Limb (tissue), 2 donors: ENCODE measurements around the gene SARS2.
"Not testable (repeated sequence)": the region's sequence is repeated elsewhere in the genome, so short reads cannot be mapped to it uniquely, and the experiment has no call there.

Experiments used
- DNase-seq, 2 donors: peaks; one replicate each; pipeline ENCODE4 v3.0.0-alpha.2; 2016; ENCODE audit errors: extremely low spot score in 2 of 2

Gene SARS2

DNA sequence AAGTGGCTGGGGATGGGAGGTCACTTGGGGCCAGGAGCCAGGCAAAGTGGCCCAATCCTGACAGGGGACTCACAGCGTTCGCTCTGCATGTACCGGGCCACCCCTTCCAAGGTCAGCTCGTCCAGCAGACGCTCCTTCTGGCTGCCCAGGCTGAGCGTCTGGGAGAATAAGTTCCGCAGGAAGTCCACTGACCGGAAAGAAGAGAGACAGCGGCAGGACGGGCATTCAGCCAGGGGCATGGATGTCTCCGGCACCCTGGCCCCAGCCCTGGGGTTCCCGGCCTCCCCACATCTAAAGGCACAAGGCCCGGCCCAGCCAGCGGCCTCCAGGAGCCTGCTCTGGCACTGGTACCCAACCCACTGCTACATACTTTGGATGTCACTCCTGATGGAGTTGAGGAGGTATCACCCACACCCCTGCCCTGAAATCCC is 37.2 kb downstream of the SARS2 start:
- DNase-seq = no peak

DNA sequence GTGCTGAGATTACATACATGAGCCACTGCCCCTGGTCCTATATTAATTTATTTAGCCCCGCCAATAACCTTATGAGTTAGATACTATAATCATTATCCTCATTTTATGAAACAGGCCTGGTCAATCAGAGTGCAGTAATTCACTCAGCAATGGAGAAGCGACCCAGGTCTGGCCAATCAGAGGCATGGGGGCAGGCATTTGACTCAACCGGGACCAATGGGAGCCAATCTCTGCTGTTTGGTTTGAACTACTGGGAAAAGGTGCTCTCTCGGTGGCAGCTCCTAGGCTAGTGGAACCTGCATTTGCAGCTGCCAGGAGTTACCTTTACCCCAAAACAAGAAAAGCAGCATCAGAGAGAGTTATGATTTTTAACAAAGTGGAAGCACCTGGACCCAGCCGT is 37.7 kb downstream of the SARS2 start:
- no peak for DNase-seq

DNA sequence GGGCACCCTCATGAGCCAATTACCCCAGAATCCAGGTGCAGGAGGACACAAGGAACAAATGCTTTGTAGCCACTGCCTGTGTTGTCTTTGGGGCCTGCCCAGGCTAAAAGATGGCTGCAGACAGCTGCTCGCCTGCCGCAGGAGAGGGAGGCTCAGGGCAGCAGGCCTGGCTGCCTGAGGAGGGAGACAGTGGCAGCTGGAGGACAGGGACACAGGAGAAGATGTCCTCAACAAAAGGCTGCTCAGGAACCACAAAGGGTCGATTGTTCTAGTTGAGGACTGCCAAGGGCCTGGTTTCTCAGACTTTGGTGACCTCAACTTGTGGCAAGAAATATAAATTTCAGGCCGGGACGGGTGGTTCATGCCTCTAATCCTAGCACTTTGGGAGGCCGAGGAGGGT is 38.8 kb downstream of the SARS2 start:
- no peak for DNase-seq

DNA sequence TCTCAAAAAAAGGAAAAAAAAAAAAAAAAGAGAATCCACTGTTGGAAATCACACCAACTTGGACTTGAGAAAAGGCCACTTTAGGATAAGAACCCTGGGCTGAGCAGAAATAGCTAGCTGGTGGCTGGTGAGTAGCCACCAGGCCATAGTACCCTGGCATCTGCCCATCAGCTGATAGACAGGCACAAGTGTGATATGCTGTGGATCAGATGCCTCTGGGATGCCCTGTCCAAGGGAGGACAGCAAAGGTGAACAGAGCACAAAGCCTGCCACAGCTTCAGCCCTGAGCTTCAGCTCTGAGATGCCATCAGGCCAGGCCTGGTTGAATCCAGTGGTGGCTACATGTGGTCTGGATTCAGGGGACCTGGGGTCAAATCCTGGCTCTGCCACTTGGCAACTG is 39.9 kb downstream of the SARS2 start:
- no peak for DNase-seq

DNA sequence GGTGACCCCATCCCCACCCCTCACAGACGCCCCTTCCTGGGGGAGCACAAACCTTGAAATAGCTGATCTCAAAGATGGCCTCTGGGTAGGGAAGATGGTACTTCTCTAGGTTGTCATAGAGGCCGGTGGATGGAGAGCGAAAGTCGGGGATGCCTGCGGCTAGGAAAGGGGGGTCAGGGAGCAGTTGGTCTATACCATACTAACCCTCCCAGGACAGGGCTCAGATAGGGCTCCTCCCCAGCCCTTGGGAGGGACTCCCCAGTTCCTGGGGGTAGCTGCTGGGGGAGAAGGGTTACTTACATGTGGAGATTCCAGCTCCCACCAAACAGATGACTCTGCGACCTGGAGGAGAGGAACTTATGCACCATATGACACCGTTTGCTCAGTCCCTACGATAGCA is 40.8 kb downstream of the SARS2 start:
- no peak for DNase-seq

DNA sequence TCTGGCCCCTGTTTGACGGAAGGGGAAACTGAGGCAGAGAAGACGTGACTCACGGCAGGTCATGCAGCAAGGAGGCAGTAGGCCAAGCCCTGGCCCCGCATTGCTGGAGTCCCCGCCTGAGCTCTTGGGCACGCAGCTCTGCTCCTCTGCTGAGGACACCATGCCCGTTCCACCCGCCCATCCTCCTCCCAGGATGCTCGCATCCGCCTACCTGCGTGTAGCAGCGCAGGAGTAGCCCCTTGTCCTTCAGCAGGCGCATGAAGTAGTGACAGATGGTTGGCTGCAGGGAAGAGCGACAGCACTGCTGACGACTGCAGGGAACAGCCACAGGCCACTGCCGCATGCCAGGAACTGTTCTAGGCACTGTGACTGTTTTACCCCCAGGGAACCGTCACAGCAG is 41.7 kb downstream of the SARS2 start:
- no peak for DNase-seq

DNA sequence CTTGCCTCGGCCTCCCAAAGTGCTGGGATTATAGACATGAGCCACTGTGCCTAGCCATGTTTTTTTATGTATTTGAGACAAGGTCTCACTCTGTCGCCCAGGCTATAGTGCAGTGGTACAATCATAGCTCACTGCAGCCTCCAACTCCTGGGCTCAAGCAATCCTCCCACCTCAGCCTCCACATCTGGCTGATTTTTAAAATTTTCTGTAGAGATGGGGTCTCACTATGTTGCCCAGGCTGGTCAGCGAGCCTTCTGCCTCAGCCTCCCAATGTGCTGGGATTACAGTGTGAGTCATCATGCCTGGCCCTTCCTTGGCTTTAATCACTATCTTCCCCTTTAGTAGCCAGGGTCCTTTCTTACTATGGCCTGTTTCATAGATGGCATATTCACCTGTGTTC is 45.9 kb downstream of the SARS2 start:
- not testable (repeated sequence) for DNase-seq

DNA sequence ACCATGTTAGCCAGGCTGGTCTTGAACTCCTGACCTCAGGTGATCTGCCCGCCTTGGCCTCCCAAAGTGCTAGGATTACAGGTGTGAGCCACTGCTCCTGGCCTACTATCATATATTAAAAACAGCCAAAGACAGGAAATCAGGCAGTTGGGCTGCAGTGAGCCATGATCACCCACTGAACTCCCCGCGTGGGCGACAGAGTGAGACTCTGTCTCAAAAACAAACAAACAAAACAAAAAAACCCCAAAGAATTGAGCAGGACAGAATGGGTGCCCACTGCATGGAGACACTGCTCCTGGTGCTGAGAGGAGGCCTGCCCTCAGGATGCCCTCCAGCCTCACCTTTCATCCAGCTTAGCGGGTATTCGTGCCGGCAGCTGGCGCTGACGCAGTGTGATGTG is 47.3 kb downstream of the SARS2 start:
- DNase-seq = no peak

DNA sequence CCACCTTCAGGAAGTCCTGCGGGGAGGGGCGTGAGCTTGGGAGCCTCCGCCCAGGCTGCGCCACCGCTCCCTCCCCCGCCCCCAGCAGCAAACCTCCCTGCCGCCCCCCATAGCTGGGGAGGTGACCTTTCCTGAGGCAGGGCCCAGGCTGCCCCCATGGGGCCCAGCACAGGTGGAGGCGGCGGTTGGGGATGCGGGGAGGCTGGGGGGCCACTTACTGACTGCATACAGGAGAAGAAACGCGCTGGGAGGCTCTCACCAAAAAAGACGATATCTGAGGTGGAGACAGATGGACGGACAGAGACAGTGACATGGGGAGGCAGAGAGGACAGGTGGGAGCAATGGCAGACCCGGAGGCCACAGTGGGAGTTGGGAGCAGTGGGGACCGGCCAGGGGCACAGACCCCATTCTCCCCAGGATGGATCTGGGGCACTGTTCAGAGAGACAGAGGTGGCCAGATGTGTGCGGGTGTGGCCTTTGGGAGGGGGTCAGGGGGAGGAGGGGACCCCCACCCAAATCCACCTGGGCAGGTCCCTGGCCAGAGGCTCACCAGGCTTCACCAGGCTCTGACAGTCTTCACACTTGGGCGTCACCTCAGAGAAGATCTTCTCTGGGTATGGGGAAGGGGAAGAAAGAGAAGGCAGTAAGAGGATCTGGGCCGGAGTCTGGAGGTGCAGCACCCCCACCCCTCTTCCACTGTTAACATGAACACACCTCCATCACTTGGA is 49.5 kb downstream of the SARS2 start:
- no peak for DNase-seq

DNA sequence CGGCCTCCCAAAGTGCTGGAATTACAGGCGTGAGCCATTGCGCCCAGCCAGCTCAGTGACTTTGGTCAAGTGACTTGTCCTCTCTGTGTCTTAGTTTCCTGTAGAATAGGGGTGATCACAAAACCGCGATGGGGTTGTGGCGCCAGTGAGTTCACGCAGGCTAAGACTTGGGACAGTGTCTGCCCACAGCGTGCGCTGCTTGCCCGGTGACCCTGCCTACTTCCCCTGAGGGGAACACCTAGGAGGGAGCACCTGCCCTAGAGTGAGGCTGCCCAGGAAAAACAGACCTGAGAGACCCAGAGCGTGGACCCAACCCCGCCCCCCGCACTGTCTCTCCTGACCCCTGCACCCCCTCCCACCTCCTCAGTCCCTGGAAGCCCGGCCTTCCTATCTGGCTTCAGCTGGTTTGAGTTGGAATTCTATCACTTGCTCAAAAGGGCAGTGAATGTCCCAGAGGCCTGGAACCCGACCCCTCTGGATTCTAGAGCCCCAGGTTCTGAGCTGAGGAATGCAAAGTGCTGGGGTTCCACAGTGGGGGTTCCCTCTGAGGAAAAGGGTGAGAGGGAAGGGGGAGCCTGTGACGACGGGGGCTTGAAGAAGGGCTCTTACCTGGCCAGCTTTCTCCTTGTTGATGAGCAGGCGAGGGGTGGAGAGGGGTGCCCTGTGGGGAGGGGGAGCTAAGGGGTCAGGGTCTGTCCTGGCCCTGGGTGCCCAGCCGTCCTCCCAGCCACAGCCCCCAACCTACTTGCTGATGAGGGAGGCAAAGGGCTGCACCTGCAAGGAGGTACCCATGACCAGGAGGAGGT is 50.3 kb downstream of the SARS2 start:
- DNase-seq = no peak

DNA sequence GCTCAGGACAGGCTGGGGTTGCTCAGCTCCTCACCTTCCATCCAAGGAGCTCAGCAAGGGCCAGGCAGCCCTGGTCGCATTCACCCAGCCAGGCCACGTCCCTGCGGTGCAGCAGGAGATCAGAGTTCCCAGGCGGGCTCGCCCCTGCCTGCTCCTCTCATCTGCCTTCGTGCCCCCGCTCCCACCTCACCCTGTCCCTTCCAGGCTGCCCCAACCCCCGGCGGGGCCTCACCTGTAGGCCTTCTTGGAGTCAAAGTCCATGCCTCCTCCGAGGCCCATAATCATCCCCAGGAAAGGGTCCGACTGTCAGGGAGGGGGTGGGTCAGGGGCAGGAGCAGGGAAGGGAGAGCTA is 51.2 kb downstream of the SARS2 start:
- DNase-seq = no peak

DNA sequence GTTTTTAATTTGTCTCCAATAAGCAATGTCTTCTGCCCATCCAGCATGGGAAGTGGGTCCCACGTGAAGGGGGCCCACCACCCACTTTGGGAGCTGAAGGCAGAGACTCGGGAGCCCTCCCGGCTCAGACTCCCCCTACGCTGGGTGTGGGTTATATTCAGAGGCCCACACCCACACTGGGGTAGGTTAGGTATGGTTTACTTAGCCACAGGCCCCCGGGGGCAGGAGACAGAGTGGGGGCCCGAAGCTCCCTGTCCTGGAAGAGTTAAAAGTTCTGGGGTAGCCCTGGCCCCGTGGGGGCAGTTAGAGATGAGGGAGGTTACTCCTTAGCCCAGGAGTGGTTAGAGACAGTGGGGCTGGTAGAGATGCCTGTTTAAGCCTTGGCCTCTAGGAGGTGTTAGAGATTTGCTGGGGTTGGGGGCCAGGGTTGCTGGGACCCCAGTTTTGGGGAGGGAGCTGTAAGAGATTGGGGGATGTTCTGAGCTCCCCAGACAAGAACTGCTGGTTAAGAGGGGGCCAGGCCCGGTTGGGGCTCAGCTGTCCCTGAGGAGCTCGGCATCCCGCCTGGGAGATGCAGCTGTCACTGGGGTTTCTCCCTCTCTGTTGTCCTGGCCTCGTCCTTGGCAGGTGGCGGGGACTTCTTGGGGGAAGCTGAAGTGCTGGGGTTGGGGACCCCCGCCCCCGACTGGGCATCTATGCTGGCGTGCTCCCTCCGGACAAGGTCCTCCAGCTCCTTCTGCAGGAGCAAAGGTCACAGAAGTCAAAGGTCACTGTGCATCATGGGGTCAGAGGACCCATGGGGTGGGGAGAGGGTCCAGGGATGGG is 51.8 kb downstream of the SARS2 start:
- no peak for DNase-seq

DNA sequence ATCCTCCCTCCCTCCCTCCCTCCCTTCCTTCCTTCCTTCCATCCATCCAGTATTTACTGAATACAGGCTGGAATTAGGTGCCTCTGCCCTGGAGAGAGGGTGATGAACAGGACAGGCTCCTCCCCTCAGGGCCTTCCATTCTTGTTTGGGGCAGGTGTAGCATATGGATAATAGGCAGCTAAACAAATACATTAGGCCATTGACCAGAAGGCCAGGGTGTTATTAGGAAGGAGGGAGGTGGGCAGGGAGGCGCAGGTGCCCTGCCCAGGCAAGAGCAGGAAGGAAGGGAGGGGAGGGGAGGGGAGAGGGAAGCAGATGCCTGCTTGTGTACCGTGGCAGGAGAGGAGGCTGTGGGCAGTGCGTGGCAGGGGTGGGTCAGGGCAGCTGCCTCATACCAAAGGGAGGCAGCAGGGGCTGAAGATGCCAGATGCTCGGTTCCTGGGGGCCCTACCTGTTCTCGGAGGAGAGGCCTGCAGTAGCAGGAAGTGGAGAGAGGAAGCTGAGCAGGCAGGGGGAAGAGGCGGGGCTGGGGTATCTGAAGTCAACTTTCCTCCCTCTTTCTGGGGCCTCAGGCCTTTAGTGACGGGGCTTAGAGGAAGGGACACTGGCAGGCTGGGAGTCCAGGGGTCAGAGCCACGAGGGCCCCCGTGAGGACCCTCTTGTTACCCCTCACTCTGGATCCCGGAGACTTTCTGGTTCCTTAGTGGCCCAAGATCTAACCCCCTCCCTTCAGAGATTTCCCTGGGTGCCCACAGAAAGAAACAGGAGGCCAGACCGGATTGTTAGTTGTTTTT is 52.6 kb downstream of the SARS2 start, which contains the start of gene RINL:
Gene RINL (minus strand): TSS at position 495 of the 794 bp plus-strand sequence. CDS start 1,533 bp downstream, outside the sequence.
- no peak for DNase-seq

DNA sequence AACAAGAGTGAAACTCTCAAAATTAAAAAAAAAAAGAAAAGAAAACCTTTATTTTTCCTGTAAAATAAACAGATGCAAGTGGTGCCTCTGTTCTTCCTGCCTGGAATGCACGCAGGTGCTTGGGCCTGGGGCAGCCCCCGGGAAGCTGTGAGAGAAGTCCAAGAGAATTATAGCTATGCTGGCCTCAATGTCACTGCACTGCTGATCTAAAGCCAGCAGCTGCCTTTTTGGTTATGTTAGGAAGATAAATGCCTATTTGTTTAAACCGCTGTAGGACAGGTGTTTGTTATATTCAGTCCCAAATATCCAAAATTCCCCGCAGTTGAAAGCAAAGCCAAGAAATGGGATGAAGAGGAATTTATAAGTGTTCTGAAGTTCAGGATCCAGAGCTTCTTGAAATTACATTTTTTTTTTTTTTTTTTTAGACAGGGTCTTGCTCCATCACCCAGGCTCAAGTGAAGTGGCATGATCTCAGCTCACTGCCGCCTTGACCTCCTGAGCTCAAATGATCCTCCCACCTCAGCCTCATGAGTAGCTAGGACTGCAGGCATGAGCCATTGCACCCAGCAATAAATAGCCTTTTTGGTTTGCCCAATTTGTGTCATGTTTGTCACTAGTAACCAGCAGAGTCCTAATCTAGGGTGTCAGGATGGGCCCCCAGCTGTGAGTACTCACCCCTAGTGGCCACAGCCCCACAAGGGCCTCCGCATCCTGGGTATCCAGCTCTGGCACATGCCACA is 54.7 kb downstream of the SARS2 start:
- no peak for DNase-seq

DNA sequence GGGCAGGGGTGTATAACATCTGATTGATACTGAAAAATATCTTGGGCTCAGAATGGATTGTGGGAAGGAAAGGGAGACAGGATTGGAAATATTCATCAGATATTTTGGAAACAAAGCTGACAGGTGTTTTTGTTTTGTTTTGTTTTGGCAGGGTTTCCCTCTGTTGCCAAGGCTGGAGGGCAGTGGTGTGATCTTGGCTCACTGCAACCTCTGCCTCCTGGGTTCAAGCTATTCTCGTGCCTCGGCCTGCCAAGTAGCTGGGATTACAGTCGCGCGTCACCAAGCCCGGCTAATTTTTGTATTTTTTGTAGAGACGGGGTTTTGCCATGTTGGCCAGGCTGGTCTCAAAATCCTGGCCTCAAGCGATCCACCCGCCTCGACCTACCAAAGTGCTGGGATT is 57.2 kb downstream of the SARS2 start:
- DNase-seq = not testable (repeated sequence)

DNA sequence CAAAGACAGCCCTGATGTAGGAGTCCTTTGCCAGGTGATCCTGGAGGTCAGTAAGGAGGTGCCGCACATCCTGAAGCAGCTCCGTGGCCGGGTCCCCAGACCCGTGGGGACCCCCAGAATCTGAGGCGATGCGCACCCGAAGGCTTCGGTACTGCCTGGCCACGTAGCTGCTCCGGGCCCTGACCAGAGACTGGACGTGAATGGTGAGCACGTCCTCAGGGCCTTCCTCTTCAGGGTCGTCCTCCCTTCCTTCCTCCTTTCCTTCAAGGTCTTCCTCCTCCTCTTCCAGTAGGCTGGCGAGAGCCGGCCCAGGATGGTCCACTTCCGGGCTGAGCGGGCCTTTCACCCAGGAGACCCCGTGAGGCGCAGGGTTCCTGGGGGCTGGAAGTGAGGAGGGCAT is 60.0 kb downstream of the SARS2 start:
- DNase-seq = no peak

DNA sequence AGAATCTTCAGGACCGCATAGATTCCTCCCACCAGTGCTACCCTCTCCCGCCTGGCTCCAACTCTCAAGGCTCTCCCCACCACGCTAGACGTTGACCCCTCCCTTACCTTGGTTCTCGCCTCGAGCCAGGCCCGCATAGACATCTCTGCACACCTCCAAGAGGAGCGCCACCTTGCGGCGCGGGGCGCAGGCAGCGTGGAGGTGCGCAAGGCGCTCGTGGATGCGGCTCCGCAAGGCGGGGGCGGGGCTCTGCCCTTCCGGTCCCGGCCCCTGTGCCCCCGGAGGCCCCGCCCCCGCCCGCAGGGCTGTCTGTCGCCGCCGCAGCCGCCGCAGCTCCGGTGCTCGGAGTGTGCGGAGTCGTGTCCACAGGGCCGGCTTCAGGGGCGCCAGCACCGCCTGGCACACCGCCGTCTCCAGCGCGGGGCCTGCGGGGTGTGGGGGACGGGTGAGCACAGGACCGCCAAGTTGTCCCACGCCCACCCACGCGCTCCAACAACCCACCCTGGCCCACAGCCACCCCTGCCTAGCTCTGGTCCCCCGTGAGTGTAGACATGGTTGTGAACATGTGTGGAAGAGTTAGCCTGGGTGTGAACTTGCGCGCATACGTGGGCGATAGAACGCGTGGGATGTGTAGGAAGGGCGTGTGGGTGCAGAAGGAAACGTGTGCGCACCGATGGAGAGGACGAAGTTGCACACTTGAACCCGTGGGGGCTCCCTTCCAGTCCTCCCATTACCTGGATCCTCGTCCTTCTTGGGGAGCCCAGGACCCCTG is 60.5 kb downstream of the SARS2 start:
- DNase-seq = peak; percentile 59 to 84

DNA sequence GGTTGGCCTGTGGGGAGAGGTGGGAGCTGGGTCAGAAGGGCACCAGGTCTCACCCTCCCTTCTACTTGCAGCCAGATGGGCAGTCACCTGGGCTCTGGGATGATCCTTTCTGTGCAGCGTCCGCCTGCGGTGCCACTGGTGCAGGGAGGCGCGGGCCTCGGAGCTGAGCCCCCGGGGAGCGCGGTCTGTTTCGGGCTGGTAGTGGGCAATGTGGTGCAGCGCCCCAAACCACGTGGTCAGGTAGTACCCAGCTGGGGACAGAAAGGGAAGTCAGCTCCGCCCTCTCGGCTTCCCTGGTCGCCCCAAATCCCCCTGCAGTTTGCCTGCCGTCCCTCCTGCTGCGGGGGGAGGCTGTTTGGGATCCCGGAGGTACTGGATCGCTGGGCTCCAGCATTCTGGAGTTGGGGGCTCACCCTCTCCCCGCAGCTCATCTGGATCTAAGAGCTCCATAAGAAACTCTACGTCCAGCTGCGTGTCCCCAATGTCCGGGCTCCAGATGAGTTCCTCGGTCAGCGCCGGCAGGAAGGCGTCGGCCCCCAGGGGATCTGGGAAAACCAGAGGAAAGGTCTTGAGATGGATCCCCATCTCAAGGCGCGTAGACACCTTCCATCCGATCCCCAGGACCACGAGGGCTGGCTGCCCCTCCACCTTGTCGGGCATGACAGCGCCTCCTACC is 61.3 kb downstream of the SARS2 start:
- DNase-seq = no peak

DNA sequence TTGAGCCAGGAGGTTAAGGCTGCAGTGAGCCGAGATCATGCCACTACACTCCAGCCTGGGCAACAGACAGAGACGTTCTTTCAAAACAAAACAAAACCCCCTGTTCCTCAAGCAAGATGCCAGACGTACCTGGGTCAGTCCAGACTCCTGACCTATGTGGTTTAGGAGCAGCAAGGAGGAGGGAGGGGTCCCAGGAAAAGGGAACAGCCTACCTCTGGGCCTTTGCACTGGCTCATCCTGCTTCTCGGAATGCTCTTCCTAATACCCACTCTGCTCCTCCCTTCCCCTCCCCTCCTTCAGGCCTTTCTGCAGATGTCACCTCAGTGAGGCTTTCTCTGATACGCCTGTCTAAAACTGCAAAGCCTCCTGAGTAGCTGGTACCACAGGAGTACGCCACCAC is 62.0 kb downstream of the SARS2 start:
- no peak for DNase-seq
